Stimulated activated naive CD8-positive, alpha-beta T cell treated with anti-CD3 and anti-CD28 coated beads, Interleukin-15, Interleukin-2, amounts not matched to agents 100 ng/mL and 50 ng/mL, for 24 hours (primary cell): ENCODE data around the gene FPR2.

Experiments used
- H3K27ac Mint-ChIP-seq: one replicate; pipeline ENCODE4 v1.8.0; 2021; ENCODE audit warnings: mild to moderate bottlenecking, mixed read lengths
- H3K27me3 Mint-ChIP-seq: one replicate; pipeline ENCODE4 v1.8.0; 2021; ENCODE audit warnings: mixed read lengths
- H3K36me3 Mint-ChIP-seq: one replicate; pipeline ENCODE4 v1.8.0; 2021; ENCODE audit warnings: low read depth, mixed read lengths
- H3K4me1 Mint-ChIP-seq: one replicate; pipeline ENCODE4 v1.8.0; 2021; ENCODE audit warnings: low read depth, mixed read lengths
- H3K4me3 Mint-ChIP-seq: one replicate; pipeline ENCODE4 v1.8.0; 2021; ENCODE audit warnings: mild to moderate bottlenecking, mixed read lengths
- H3K9me3 Mint-ChIP-seq: one replicate; pipeline ENCODE4 v1.8.0; 2021; ENCODE audit warnings: mixed read lengths

The FPR2 gene

DNA sequence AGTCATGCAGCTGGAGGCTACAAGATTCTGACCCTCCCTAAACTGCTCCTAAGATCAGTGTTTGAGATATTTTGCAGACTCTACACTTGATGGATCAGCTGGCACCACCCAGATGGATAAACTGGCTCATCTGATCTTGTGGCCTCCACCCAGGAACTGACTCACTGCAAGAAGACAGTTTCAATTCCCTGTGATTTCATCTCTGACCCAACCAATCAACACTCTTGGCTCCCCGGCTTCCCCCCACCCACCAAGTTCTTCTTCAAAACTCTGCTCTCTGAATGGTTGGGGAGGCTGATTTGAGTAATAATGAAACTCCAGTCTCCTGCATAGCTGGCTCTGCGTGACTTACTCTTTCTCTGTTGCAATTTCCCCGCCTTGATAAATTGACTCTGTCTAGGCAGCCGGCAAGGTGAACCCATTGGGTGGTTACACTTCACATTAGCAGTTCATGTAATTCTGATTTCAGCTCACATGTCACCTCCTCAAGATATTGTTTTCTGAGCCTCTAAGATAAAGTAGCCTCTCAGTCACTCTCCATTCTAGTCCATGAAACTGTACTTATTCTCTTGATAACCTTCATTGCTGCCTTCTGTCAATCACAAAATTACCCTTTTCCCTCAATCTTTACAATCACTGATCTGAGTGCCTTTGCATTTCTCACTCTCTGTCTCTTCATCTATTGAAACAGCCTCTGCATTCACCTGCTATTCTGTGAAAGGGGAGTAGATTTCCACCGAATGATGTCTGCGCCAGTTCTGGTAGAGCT is 24.1 kb downstream of the FPR2 start:
- H3K27me3 Mint-ChIP-seq = peaks cover 13% of the 10 kb centered on the region
- H3K9me3 Mint-ChIP-seq = no peaks in the 10 kb centered on the region
- H3K27ac Mint-ChIP-seq = no peak overlapping the region
- no peak overlapping the region for H3K4me3 Mint-ChIP-seq
- H3K36me3 Mint-ChIP-seq = no peaks in the 10 kb centered on the region
- no peaks in the 10 kb centered on the region for H3K4me1 Mint-ChIP-seq

DNA sequence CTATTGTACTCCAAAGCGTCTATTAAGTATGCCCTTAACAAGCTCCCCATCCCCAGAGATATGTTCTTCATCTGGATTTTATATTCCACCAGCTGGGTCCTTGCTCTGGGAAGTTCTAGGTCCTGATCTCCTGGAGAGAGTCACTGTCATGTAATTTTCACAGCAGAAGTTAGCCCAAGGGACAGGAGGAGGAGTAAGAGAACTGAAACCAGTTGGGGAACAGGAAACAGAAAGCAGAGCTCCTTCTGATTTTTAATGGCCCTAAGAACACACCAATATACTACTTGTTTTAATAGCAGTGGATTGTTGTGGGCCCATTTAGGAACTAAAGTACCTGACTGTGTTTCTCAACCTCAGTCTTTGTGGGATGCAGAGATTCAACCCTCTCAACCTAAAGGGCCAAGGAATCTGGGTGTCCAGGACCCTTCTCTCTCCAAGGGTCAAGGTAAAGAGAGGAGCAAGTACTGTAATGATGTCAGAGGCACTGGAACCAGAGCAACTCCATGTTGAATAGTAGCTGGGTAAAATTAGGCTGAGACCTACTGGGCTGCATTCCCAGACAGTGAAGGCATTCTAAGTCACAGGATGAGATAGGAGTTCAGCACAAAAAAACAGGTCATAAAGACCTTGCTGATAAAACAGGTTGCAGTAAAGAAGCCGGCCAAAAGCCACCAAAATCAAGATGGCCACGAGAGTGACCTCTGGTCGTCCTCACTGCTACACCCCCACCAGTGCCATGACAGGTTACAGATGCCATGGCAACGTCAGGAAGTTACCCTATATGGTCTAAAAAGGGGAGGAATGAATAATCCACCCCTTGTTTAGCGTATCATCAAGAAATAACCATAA is 25.9 kb downstream of the FPR2 start:
- Mint-ChIP-seq H3K27ac (no peak overlapping the region), H3K27me3 (peaks cover 5% of the 10 kb centered on the region), H3K9me3 (no peaks in the 10 kb centered on the region), H3K4me1 (no peaks in the 10 kb centered on the region), H3K36me3 (no peaks in the 10 kb centered on the region), H3K4me3 (no peak overlapping the region)

DNA sequence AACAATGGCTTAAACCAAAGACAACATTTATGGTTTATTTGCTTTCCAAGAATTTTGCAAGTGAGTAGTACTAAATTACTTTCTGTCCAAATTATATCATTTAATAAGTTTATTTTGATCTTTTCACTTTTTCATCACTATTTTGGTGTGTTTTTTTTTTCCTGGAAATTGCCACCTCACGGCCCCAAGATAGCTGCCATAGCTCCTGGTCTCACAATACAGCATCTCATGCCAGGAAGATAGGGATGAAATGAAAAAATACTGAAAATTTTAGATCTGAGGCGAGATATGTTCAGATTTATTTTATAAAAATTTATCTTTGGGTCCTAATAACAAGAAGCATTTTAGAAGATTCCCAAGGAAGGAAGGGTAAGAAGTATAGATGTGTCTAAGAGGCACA is 27.0 kb downstream of the FPR2 start:
- Mint-ChIP-seq H3K9me3 (peaks cover 4% of the 10 kb centered on the region), H3K27ac (no peak overlapping the region), H3K4me1 (no peaks in the 10 kb centered on the region), H3K36me3 (no peaks in the 10 kb centered on the region), H3K4me3 (no peak overlapping the region), H3K27me3 (no peaks in the 10 kb centered on the region)

DNA sequence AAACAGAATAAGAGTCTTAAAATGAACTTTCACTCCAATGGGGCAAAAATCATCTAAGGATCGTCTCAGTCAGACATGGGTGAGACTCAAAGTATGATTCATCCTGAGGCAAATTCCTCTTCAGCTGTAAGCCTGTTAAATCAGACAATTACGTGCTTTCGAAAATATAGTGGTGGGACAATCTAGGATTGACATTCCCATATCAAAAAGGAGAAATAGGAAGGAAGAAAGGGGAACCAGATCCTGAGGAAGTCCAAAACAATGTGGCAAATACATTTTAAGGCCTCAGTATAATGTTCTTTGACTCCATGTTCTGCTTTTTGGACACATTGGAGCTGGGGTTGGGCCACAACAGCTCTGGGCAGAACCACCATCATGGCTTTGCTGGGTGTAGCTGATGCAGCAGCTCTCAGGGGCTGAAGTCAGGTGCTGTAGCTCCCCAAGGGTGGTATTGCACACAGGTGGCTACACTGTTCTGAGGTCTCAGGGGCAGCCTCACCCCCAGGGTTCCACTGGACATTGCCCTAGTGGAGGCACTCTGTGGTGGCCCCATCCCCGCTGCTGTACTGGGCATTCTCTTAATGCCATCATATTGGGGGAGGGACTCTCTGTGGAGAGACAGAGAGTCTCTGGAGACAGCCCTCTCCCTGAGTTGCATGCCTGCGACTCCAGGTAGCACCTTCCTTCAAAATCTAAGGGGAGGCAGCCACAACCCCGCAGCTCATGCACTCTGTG is 28.2 kb downstream of the FPR2 start:
- Mint-ChIP-seq H3K27me3 (no peaks in the 10 kb centered on the region), H3K4me3 (no peak overlapping the region), H3K4me1 (no peaks in the 10 kb centered on the region), H3K36me3 (no peaks in the 10 kb centered on the region), H3K27ac (no peak overlapping the region), H3K9me3 (peaks cover 8% of the 10 kb centered on the region)

DNA sequence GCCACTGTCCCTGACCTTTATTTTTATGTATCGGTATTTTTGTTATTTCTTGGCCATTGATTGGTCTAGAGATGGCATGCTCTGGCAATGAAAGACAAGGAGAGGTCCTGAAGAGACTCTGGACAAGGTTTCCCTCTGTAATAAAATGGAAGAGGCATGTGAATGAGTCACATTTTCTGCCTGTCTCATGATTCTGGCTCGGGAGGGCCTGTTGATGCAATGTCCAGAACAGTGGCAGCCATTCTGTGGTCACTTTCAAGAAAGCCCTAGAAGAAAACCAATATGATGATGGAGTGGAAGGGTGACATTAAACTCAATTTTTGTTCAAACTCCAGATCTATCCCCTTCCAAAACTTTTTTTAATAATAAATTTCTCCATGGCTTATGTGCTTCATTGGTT is 32.0 kb downstream of the FPR2 start:
- no peaks in the 10 kb centered on the region for H3K4me1 Mint-ChIP-seq
- no peaks in the 10 kb centered on the region for H3K36me3 Mint-ChIP-seq
- no peak overlapping the region for H3K27ac Mint-ChIP-seq
- H3K4me3 Mint-ChIP-seq = no peak overlapping the region
- H3K9me3 Mint-ChIP-seq = peaks cover 19% of the 10 kb centered on the region
- H3K27me3 Mint-ChIP-seq = peaks cover 10% of the 10 kb centered on the region

DNA sequence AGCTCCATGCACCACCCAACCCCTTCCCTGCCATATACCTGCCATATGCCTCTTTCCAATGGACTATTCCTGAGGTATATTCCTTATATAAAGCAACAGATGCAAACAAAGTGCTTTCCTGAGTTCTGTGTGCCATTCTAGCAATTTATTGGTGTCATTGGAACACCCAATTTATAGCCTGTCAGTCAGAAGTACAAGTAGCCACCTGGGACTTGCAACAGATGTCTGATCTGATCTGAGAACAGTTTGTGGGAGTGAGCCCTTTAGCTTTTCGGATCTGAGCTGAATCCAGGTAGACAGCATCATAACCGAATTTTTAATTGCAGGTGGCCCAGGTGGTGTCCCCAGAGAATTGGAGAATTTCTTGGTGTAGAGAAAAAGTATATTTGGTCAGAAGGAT is 33.0 kb downstream of the FPR2 start:
- H3K4me3 Mint-ChIP-seq = no peak overlapping the region
- no peaks in the 10 kb centered on the region for H3K36me3 Mint-ChIP-seq
- peaks cover 10% of the 10 kb centered on the region for H3K27me3 Mint-ChIP-seq
- H3K27ac Mint-ChIP-seq = no peak overlapping the region
- no peaks in the 10 kb centered on the region for H3K4me1 Mint-ChIP-seq
- H3K9me3 Mint-ChIP-seq = peaks cover 19% of the 10 kb centered on the region

DNA sequence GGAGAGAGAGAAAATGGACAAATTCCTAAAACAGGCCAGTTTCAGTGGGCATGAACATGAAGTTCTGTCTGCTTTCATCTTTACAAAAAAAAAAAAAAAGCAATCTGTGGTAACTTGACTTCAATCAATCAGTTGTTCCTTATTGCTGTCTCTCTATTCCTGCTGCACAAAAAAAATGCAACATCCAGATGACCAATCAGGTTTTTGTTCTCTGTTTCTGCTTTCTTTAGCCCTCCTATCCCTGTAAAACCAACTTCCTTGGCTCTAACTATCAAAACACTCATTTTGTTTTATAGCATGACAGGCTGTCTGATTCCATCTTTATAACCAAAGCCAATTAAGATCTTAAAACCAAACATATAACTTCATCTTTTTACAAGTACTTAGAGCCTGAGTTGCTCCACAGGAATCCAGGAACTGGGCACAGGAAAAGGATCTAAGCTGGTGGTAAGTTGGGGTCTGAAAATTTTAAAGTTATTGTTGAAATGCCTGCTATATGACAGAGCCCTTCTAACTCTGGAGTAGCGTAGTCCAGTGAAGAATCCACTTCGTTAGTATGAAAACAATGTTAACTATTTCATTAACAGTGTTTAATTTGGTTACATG is 34.0 kb downstream of the FPR2 start, which contains the start of gene FPR3:
Gene FPR3 (plus strand): TSS at position 273 of the 606 bp plus-strand sequence. CDS start 28,592 bp downstream, outside the sequence.
- Mint-ChIP-seq H3K27me3 (peaks cover 10% of the 10 kb centered on the region), H3K36me3 (no peaks in the 10 kb centered on the region), H3K27ac (no peak within 1 kb of the TSS), H3K4me1 (no peaks in the 10 kb centered on the region), H3K9me3 (peaks cover 19% of the 10 kb centered on the region), H3K4me3 (no peak within 1 kb of the TSS)

DNA sequence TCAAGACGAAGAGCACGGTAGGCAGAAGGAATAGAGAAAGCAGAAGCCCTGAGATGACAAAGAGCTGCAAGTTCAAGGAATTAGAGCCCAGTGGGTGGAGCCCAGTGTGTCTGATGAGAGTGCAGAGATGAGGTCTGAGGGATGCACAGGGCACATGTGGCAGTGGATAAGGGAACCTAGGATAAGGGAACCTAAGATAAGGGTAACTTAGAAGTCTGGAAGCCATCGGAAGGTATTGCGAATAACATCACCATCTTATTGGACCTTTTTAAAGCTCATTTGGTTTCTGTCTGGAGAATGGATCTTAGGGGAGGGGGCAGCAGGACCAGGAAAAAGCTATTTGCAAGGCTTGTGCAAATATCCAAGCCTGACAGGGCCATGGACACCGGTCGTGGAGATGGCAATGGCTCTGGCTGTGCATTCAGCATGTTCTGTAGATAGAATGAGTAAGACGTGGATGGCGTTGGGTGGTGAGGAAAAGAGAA is 35.3 kb downstream of the FPR2 start:
- Mint-ChIP-seq H3K27me3 (peaks cover 10% of the 10 kb centered on the region), H3K4me1 (no peaks in the 10 kb centered on the region), H3K4me3 (no peak overlapping the region), H3K27ac (no peak overlapping the region), H3K9me3 (peaks cover 19% of the 10 kb centered on the region), H3K36me3 (no peaks in the 10 kb centered on the region)

DNA sequence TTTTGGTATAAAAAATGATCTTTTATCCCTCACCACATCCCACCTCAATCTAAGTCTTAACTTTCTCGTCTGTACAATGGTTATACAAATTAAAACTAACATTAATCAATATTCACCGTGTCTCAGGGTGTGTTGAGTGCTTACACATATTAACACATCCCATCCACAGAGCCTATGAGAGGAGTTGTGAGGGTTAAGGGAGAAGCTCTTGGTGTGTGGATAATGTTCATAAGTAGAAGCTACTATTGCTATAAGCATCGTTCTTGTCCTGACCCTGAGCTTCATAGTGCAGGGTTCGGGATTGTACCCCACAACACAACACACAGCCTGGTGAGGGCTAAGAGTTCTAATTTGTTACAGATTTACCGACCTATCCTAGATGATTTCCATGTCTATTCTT is 36.5 kb downstream of the FPR2 start:
- Mint-ChIP-seq H3K4me1 (no peaks in the 10 kb centered on the region), H3K27ac (no peak overlapping the region), H3K27me3 (peaks cover 10% of the 10 kb centered on the region), H3K9me3 (peaks cover 15% of the 10 kb centered on the region), H3K4me3 (no peak overlapping the region), H3K36me3 (no peaks in the 10 kb centered on the region)

DNA sequence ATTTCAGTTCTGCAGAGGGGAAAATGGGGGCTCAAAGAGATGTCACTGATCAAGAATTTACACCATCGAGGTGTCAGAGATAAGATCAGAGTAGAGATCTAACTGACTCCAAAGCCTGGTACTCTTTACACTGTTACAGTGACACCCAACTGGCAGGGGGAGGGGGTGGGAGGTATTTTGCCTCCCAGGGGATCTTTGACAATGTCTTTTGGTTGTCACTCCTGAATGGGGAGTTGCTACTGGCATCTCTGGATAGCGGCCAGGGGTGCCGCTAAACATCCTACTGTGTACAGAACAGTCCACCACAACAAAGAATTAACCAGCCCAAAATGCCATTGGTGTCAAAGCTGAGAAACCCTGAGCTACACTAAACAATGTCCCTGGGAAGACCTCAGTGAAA is 37.1 kb downstream of the FPR2 start:
- peaks cover 10% of the 10 kb centered on the region for H3K27me3 Mint-ChIP-seq
- H3K9me3 Mint-ChIP-seq = peaks cover 15% of the 10 kb centered on the region
- no peak overlapping the region for H3K4me3 Mint-ChIP-seq
- no peak overlapping the region for H3K27ac Mint-ChIP-seq
- no peaks in the 10 kb centered on the region for H3K36me3 Mint-ChIP-seq
- H3K4me1 Mint-ChIP-seq = no peaks in the 10 kb centered on the region

DNA sequence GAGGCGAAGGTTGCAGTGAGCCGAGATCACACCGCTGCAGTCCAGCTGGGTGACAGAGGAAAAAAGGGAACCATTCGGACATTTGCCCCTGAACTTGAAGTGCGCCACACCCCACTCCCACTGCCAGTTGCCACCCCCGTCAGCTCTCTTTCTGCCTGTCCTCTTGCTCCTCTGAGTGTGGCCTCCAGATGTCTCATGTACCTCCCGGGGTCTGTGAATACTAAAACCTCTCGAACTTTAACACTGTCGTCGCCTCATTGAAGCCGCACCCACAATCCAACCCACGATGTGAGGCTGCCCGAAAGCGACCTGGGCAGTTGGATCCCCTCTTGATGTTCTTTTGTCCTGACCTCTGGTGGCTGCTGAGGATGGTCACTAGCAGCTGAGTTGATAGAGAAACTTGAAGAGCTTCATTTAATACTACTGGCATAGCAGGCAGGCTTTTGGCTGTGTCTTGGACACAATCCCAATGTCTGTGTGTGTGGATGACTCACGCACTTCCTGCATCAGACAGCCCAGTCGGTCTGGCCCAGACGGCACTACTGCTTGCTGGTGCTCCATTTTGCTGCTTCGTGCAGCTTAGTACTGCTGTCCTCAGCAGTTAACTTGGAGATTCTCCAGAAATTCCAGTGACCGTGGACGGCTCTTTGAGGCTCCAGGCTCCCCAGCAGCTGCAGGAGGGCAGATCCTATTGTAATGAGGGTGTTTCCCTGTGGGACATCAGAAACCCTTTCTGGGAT is 38.2 kb downstream of the FPR2 start:
- peaks cover 10% of the 10 kb centered on the region for H3K27me3 Mint-ChIP-seq
- H3K27ac Mint-ChIP-seq = no peak overlapping the region
- H3K4me3 Mint-ChIP-seq = no peak overlapping the region
- H3K36me3 Mint-ChIP-seq = no peaks in the 10 kb centered on the region
- H3K9me3 Mint-ChIP-seq = peaks cover 11% of the 10 kb centered on the region
- H3K4me1 Mint-ChIP-seq = no peaks in the 10 kb centered on the region

DNA sequence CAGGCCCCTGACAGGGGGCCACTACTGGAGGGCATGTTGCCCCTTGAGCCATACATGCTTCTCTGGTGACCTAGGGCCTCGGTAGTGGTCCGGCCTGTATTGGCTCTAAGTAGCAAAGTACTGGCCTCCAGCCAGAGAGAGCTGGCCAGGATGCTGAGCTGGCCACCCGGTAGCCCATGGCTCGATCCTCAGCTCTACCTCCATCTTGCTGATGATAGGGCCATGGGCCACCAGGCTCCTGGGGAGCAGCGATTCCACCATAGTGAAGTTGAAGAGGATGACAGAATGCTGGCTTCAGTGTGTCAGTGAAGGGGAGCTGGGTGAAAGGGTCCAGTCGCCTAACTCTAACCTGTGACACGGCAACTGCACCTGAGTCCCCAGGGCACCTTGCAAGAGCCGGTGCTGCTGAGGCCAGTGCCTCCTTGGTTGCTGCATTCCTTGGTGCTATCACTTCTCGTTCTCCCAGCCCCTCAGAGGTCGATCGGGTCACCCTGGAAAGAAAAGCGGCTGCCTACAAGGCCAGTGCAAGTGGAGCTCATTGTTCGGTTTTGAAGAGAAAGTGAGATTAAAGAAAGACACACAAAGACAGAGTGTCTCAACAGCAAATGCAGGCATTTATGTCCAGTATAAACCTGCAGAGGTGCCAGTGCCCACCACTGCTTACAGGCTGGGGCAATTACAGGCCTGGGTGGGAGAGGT is 38.9 kb downstream of the FPR2 start:
- no peaks in the 10 kb centered on the region for H3K36me3 Mint-ChIP-seq
- H3K4me1 Mint-ChIP-seq = no peaks in the 10 kb centered on the region
- peaks cover 15% of the 10 kb centered on the region for H3K9me3 Mint-ChIP-seq
- H3K27ac Mint-ChIP-seq = no peak overlapping the region
- peaks cover 6% of the 10 kb centered on the region for H3K27me3 Mint-ChIP-seq
- H3K4me3 Mint-ChIP-seq = no peak overlapping the region

DNA sequence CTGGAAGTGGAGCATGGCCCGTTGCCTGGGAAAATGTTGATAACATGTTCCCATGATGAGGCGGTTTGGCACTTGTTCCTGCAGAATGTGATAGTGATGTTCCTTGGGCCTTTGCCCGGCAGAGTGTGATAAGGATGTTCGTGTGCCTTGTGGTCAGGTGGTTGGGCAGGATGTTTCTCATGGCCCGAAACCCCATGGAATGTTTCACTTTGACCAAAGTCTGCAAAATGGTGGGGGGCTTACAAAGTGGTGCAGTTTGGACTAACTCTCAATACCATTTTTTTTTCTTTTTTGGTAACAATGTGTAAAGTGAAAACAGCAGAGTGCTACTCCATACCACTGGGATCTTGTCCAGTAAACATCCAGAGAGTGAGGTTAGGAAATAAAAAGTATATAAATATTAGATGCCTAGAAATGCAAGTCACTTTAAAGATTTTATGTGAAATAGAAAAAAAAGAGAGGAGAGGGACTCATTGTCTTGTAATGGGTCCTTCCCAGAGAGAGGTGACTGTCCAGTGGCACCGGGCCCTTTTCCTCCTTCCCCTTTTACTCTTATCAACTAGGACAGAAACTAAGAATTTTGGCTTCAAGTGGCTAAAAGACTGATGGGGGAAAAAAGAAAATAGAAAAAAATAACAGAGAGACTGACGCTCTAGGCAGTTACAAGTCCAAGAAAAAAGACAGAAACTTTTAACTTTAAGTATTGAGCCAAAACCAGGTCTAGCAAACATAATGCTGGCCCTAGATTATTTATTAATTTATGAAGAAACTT is 39.7 kb downstream of the FPR2 start:
- peaks cover 4% of the 10 kb centered on the region for H3K27me3 Mint-ChIP-seq
- H3K9me3 Mint-ChIP-seq = peaks cover 15% of the 10 kb centered on the region
- H3K4me1 Mint-ChIP-seq = no peaks in the 10 kb centered on the region
- H3K27ac Mint-ChIP-seq = no peak overlapping the region
- no peaks in the 10 kb centered on the region for H3K36me3 Mint-ChIP-seq
- H3K4me3 Mint-ChIP-seq = no peak overlapping the region
